Testis (tissue), 2 donors: ENCODE results near the gene EHMT1.

Source experiments
- CTCF ChIP-seq, 3 experiments: fragments of 450-650 bp in 2 of 3; fragments of 200-600 bp in 1 of 3; sonication (generic) in 1 of 3; IDR thresholded peaks; one replicate each; pipeline ENCODE4 v1.5.1; 2016 to 2019; ENCODE audit warnings: antibody characterized with exemption in 3 of 3, mild to moderate bottlenecking in 2 of 3, moderate library complexity in 1 of 3
- POLR2A ChIP-seq: fragments of 450-650 bp; IDR thresholded peaks from one replicate; pipeline ENCODE4 v1.6.1; 2017; ENCODE audit warnings: antibody characterized with exemption, mild to moderate bottlenecking, moderate library complexity

DNA sequence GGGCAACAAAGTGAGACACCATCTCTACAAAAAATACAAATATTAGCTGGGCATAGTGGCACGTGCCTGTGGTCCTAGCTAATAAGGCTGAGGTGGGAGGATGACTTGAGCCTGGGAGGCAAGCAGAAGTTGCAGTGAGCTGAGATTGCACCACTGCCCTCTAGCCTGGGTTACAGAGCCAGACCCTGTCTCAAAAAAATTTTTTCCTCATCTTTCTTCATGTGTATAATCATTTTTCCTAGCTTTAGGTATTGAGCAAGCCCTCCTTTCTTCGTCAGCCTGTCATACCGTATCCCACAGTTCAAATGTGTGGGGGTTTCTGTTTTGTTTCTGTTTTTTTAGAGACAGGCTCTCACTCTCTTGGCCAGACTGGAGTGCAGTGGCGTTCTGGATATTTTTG, 41.3 kb downstream of the EHMT1 start:
- TF ChIP-seq CTCF (IDR thresholded peaks at IDR 0.05) = no peak
- no peak for TF ChIP-seq POLR2A
